CD1c-positive myeloid dendritic cell (primary cell): ENCODE results near the gene C3orf18.

Source experiments
- DNase-seq: peaks from one replicate; pipeline ENCODE4 v3.0.0-alpha.2; 2016; ENCODE audit errors: extremely low spot score

The C3orf18 gene

GRCh38 chr3:50580683-50581458, 13.3 kb upstream of the C3orf18 start:
- DNase-seq = no peak

GRCh38 chr3:50577348-50577747, 9.8 kb upstream of the C3orf18 start:
- DNase-seq = no peak

- DNase-seq = no peak
These were observed 7.8 kb upstream of the C3orf18 start for GRCh38 chr3:50575372-50575771.

- DNase-seq = no peak
These were observed 6.9 kb upstream of the C3orf18 start for GRCh38 chr3:50574444-50574831.

- peak; percentile 59 for DNase-seq
These were observed 6.3 kb upstream of the C3orf18 start for GRCh38 chr3:50573566-50574443.

GRCh38 chr3:50572801-50573371, 5.3 kb upstream of the C3orf18 start:
- no peak for DNase-seq

GRCh38 chr3:50572158-50572557, 4.6 kb upstream of the C3orf18 start:
- DNase-seq = peak; percentile 89

GRCh38 chr3:50571486-50571885, 3.9 kb upstream of the C3orf18 start:
- no peak for DNase-seq

- no peak for DNase-seq
These were observed 3.1 kb upstream of the C3orf18 start for GRCh38 chr3:50570508-50571279.

- DNase-seq = peak; percentile 97
These were observed 1.6 kb upstream of the C3orf18 start, which contains the start of gene HEMK1 for GRCh38 chr3:50568947-50569749. Gene HEMK1 (plus strand): TSS chr3:50569522. CDS start chr3:50571105, 1,583 bp downstream.

- DNase-seq = no peak
These were observed 549 bp downstream of the C3orf18 start for GRCh38 chr3:50567011-50567385.

GRCh38 chr3:50564321-50564720, 3.2 kb downstream of the C3orf18 start:
- DNase-seq = no peak

GRCh38 chr3:50563867-50564266, 3.7 kb downstream of the C3orf18 start:
- DNase-seq = no peak

GRCh38 chr3:50562861-50563260, 4.7 kb downstream of the C3orf18 start:
- no peak for DNase-seq

GRCh38 chr3:50559702-50560101, 7.8 kb downstream of the C3orf18 start:
- no peak for DNase-seq

GRCh38 chr3:50557915-50558314, 9.6 kb downstream of the C3orf18 start:
- no peak for DNase-seq

- DNase-seq = no peak
These were observed 10.4 kb downstream of the C3orf18 start for GRCh38 chr3:50557106-50557505.

- no peak for DNase-seq
These were observed 13.0 kb downstream of the C3orf18 start for GRCh38 chr3:50554553-50554952.

- no peak for DNase-seq
These were observed 14.9 kb downstream of the C3orf18 start for GRCh38 chr3:50552598-50552997.

- no peak for DNase-seq
These were observed 15.7 kb downstream of the C3orf18 start for GRCh38 chr3:50551681-50552435.
